ENCODE measurements around the gene SSBP3.
"Not testable (repeated sequence)": the region's sequence is repeated elsewhere in the genome, so short reads cannot be mapped to it uniquely, and the experiment has no call there.

Gene SSBP3

DNA sequence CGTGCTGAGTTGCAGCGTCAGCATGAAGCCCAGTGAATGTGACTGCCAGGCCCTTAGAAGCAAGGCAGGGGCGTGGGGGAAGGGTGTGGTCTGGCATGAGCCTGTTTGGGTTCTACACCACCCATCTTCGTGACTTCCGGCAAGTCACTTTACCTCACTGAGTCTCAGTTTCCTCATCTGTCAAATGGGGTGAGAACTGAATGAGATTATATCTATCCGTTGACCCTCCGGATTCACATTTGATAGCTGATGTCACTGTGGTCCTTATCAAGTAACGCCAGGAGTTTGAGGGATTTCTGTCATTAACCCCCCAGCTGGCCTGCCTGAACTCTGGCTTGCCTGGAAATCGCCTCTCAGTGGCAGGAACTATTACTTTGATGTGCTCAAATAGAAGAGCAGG lies 190.7 kb downstream of the SSBP3 start:
- DNase-seq: no peak

GRCh38 chr1:54212872-54213271 lies 193.3 kb downstream of the SSBP3 start:
- DNase-seq: no peak

- DNase-seq: not testable (repeated sequence)
These were observed 198.3 kb downstream of the SSBP3 start for GRCh38 chr1:54207896-54208295.

- no peak for DNase-seq
These were observed 198.9 kb downstream of the SSBP3 start for GRCh38 chr1:54207287-54207686.

DNA sequence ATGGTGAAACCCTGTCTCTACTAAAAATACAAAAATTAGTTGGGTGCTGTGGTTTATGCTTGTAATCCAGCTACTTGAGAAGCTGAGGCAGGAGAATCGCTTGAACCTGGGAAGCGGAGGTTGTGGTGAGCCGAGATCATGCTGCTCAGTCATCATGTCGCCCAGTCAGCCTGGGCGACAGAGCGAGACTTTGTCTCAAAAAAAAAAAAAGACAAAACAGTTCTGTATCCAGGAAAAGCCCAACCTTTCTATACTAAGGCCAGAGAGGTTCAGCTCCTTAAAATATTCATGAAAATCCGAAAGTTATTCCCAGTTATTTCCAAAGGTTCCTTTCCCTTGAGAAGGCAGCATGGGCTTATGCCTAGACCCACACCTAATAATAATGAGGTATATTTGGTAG lies 202.0 kb downstream of the SSBP3 start:
- no peak for DNase-seq

GRCh38 chr1:54200519-54200997 lies 205.6 kb downstream of the SSBP3 start:
- no peak for DNase-seq

DNA sequence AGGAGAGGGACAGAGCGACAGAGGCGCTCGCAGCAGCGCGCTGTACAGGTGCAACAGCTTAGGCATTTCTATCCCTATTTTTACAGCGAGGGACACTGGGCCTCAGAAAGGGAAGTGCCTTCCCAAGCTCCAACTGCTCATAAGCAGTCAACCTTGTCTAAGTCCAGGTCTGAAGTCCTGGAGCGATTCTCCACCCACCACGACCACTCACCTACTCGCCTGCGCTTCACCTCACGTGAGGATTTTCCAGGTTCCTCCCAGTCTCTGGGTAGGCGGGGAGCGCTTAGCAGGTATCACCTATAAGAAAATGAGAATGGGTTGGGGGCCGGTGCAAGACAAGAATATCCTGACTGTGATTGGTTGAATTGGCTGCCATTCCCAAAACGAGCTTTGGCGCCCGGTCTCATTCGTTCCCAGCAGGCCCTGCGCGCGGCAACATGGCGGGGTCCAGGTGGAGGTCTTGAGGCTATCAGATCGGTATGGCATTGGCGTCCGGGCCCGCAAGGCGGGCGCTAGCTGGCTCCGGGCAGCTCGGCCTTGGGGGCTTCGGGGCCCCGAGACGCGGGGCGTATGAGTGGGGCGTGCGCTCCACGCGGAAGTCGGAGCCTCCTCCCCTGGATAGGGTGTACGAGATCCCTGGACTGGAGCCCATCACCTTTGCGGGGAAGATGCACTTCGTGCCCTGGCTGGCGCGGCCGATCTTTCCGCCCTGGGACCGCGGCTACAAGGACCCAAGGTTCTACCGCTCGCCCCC lies 206.3 kb downstream of the SSBP3 start, which contains the start of the genes CYB5RL and MRPL37:
Gene CYB5RL, minus strand, starts transcription at position 266 of the 754 bp plus-strand sequence. CDS start 4,414 bp downstream, outside the sequence.
Gene MRPL37, plus strand, starts transcription at position 403 of the 754 bp plus-strand sequence. Its CDS starts 77 bp downstream, at position 480.
- DNase-seq: peak; percentile 90 to 96

- DNase-seq: peak in 1 of 2 donors; percentile 3
These were observed 206.9 kb downstream of the SSBP3 start for GRCh38 chr1:54199151-54199764.

DNA sequence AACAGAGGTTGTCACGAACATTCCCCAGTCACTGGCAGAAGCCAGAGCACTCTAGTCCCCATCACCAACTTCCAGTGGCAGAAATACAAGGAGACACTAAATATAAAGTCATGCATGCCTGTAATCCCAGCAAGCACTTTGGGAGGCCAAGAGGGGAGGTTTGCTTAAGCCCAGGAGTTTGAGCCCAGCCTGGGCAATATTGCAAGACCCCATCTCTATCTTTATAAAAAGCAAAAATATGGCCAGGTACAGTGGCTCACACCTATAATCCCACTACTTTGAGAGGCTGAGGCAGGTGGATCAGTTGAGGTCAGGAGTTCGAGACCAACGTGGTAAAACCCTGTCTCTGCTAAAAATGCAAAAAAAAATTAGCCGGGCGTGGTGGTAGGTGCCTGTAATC lies 212.7 kb downstream of the SSBP3 start:
- no peak for DNase-seq

DNA sequence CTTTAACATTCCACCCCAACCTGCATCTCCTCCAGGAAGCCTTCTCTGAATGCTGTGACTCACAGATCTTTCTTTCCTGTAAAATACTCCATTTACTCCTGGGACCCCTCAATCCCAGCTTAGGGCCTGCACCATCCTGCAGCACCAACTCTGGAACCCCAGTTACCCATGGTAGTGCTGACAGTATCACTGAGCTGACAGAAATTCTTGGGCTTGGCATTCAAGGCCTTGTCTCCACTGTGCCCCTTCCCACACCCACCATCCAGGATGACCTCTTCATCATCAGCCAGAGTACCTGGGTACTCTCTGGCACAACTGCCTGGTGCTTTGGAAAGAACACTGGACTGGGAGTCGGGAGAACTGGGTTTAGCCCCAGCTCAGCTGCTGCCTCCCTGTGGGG lies 214.7 kb downstream of the SSBP3 start:
- no peak for DNase-seq

DNA sequence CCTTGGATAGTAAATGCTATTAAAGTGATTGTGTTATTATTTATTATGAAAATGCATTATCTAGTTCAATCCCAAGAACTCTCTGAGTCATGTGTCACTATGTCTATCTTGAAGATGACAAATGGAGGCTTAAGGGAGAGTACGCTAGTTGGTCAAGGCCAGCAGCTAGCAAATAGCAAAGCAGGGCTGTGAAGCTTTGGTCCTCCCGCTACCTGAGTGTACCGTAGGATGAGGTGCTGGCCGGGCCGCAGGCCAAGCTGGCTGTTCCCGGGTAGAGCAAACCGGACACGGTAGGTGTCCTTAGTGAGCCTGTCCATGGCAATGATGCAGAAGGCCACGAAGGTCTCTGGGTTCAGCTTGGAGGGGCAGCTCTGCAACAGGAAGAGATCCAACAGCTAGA lies 215.7 kb downstream of the SSBP3 start:
- DNase-seq: no peak

GRCh38 chr1:54188291-54188690 lies 217.9 kb downstream of the SSBP3 start:
- DNase-seq: no peak

DNA sequence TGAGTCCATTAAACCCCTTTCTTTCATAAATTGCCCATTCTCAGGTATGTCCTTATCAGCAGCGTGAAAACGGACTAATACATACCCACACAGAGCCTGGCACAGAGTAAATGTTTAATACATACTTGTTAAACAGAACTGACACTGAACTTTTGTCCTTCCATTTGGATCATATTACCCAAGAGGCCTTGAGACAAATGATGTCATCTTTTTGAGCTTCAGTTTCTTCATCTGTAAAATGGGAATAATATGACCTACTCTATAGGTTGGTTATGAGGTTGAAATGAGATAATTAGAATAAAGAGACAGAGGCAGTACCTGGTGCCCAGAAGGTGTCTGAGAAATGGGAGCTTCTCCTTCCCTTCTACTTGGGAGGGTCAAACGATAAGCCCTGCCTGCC lies 220.1 kb downstream of the SSBP3 start:
- no peak for DNase-seq

DNA sequence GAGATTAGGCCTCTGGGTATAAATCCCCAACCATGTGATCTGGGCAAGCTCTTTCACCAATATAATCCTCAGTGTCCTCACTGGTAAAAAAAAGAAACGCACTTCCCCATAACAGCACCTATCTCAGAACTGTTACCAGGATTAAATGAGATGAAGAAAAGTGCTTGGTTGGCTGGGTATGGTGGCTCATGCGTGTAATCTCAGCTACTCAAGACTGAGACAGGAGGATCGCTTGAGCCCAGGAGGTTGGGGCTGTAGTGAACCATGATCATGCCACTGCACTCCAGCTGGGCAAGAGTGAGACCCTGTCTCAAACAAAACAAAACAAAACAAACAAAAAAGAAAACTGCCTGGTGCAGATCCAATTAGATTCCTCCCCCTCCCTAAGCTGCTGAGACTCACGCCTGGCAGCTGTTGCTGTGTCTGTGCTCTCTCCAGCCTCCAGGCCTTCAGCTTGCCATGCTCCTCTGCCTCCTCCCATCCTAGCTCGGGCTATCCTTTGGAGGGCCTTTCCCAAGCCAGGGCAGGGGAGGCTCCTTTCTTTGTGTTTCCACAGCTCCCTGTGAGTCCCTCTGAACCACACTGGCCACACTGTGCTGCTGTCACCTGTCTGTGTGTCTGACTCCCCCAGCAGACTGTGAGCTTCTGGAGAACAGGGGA lies 225.4 kb downstream of the SSBP3 start:
- no peak for DNase-seq

DNA sequence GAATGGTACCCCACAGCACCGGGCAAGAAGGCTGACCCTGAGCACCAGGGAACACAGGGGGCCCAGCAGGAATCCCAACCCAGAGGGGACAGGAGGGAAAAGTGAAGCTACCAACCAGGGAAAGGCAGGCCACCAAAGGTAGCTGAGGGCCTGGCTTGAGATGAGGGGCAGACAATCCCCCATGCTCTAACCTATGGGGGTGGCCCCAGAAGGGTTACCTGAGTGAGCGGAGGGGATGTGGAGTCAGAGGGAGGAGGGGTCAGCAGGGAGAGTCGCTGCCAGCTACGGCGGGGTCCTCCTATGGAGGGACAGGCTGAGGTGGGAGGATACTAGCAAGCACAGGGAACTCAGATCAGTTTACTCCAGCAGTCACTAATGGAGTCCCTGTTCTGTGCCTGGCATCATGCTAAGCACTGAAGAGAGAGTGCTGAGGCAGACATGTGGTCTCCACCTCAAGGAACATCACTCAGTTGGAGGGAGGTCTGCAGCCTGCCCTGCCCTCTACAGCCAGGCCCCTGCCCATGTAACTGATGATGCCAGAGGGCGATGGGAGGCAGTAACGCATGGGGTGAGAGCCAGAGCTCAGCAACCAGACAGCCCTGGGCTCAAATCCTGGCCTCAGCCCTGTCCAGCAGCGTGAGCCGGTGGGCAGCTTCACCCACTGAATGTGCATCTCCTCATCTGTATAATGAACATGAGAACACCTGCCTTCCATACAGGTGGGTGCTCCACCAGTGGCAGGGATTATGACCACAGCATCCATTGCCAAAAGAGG lies 227.7 kb downstream of the SSBP3 start:
- no peak for DNase-seq

- no peak for DNase-seq
These were observed 228.5 kb downstream of the SSBP3 start for GRCh38 chr1:54177726-54178125.

DNA sequence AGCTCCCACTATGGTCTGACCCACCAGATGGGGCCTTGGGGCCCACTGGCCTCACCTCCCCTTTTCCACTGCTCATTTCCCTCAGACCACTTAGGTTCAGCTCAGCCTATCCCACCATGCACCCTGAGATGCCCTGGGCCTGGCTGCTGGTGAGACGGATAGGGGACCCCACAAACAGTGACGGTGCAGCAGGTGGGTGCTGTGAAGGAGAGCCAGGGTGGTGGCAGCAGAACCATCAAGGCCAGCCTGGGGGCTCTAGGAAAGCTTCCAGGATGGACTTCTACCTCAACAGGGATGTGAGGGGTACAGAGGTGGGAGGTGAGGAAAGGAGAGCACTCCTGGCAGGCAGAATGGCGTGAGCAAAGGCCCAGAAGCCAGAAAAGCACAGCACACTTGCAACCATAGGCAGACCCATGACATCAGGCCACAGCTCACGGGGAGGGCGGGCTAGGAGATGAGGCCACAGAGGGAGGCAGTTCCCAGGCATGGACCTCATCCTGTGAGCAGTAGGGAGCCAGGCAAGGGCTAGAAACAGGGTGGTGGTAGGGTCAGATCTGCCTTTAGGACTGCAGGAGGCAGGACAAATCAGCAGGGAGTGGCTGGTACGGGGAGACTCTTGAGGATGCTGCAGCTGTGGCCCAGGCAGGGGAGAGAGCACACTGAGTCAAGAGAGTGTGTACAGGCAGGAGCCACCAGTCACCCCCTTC lies 229.4 kb downstream of the SSBP3 start:
- no peak for DNase-seq

All from inflammatory macrophage treated with lipopolysaccharide for 1 hour (primary cell).